ENCODE results near the gene ZNF77.
"Not testable (repeated sequence)": the region's sequence is repeated elsewhere in the genome, so short reads cannot be mapped to it uniquely, and the experiment has no call there.

ZNF77 gene

DNA sequence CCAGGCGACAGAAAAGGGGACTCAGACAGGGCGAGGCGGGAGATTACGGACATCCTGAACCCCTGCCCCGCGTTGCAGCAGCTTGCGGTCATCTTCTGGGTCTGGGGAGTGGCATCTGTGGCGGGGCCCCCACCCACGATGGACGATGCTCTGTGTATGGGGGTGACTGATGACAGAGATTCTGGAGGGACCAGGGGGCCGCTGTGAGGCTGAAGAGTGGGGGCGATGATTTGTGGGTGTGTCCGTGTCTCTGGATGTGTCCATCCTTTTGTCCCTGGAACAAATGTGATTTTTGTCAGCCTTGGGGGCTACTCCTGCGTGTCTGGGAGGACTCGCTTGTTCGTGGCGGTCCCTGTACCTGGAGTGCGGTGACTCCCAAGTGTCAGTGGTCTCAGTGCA is 17.7 kb downstream of the ZNF77 start:
- in situ Hi-C loops (cut with HindIII; ENCODE audit: low pct_unique_long_range_greater_than_20kb, low sequenced_read_pairs), result no loop called here
- no peak for TF ChIP-seq JUND (IDR thresholded peaks at IDR 0.05; ENCODE audit: low read depth)

DNA sequence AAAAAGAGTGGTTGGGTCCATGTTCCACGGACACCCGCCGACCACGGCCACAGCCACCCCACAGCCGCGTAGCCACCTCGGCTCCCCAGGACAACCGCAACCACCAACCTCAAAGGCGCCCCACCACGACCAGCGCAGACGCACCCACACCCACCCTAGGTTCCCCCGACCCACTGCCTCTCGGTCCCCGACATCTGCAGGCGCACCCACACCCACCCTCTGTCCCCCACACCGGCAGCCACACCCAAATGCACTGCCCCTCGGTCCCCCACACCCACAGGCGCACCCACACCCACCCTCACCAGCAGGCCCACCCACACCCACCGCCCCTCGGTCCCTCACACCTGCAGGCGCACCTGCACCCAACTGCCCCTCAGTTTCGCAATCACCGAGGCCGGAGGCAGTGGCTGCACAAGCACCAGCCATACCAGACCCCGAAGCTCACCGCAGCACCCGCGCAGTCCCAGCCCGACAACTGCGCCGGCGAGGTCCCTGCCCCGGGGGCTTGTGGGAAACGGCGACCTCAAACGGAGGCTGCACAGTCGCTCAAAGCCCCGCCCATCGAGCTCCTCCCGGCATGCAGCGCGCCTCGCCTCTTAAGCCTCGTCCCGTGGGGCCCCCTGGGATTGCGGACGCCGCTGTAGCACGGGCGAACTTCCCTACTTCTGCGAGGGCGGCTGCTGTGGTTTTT is 18.3 kb downstream of the ZNF77 start:
- TF ChIP-seq JUND (IDR thresholded peaks at IDR 0.05; ENCODE audit: low read depth), result no peak
- DNase-seq (ENCODE audit: low read depth in 1 of 2, low spot score in 1 of 2), result no peak
- in situ Hi-C loops (cut with HindIII; ENCODE audit: low pct_unique_long_range_greater_than_20kb, low sequenced_read_pairs), result no loop called here

More for the DNA sequence above, 17.7 kb downstream of the ZNF77 start:
- DNase-seq (ENCODE audit: low read depth in 1 of 2, low spot score in 1 of 2), result no peak

DNA sequence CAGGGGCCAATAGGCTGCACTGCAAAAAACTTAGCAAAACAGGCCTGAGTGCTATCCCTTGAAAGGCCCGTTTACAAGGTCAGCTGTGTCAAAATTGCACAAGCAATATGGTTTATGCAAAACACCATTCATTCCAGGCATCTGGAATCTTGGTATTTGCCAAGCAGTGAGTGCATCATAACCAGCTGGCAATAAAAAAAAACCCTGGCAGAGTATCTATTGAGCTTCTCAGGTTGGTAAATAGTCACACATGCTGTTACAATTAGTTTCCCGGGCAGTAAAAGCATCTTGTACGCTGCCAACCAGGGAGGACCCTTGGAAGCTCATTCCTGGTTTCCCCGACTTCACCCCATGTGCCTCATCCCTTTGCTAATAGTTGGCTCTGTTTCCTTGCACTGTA is 21.3 kb downstream of the ZNF77 start:
- in situ Hi-C loops (cut with HindIII; ENCODE audit: low pct_unique_long_range_greater_than_20kb, low sequenced_read_pairs), result no loop called here
- no peak for TF ChIP-seq JUND (IDR thresholded peaks at IDR 0.05; ENCODE audit: low read depth)
- no peak for DNase-seq (ENCODE audit: low read depth in 1 of 2, low spot score in 1 of 2)

GRCh38 chr19:2922987-2923386 is 21.8 kb downstream of the ZNF77 start:
- in situ Hi-C loops (cut with HindIII; ENCODE audit: low pct_unique_long_range_greater_than_20kb, low sequenced_read_pairs), result no loop called here
- TF ChIP-seq JUND (IDR thresholded peaks at IDR 0.05; ENCODE audit: low read depth), result no peak
- DNase-seq (ENCODE audit: low read depth in 1 of 2, low spot score in 1 of 2), result peak; percentile 33 to 55

DNA sequence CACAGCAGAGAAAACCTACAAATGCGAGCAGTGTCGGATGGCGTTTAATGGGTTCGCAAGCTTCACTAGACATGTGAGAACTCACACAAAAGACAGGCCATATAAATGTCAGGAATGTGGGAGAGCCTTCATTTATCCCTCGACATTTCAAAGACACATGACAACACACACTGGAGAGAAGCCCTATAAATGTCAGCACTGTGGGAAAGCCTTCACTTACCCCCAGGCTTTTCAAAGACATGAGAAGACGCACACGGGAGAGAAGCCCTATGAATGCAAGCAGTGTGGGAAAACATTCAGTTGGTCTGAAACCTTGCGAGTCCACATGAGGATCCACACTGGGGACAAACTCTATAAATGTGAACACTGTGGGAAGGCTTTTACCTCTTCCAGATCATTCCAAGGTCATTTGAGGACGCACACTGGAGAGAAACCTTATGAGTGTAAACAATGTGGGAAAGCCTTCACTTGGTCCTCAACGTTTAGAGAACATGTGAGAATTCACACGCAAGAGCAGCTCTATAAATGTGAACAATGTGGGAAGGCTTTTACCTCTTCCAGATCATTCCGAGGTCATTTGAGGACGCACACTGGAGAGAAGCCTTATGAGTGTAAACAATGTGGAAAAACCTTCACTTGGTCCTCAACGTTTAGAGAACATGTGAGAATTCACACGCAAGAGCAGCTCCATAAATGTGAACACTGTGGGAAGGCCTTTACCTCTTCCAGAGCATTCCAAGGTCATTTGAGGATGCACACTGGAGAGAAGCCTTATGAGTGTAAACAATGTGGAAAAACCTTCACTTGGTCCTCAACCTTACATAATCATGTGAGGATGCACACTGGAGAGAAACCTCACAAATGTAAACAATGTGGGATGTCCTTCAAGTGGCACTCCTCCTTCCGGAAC is 27.2 kb downstream of the ZNF77 start:
- no peak for TF ChIP-seq JUND (IDR thresholded peaks at IDR 0.05; ENCODE audit: low read depth)
- in situ Hi-C loops (cut with HindIII; ENCODE audit: low pct_unique_long_range_greater_than_20kb, low sequenced_read_pairs), result no loop called here
- DNase-seq (ENCODE audit: low read depth in 1 of 2, low spot score in 1 of 2), result no peak

- no peak for DNase-seq (ENCODE audit: low read depth in 1 of 2, low spot score in 1 of 2)
- in situ Hi-C loops (cut with HindIII; ENCODE audit: low pct_unique_long_range_greater_than_20kb, low sequenced_read_pairs), result no loop called here
- no peak for TF ChIP-seq JUND (IDR thresholded peaks at IDR 0.05; ENCODE audit: low read depth)
These were observed 32.5 kb downstream of the ZNF77 start for GRCh38 chr19:2912306-2912705.

DNA sequence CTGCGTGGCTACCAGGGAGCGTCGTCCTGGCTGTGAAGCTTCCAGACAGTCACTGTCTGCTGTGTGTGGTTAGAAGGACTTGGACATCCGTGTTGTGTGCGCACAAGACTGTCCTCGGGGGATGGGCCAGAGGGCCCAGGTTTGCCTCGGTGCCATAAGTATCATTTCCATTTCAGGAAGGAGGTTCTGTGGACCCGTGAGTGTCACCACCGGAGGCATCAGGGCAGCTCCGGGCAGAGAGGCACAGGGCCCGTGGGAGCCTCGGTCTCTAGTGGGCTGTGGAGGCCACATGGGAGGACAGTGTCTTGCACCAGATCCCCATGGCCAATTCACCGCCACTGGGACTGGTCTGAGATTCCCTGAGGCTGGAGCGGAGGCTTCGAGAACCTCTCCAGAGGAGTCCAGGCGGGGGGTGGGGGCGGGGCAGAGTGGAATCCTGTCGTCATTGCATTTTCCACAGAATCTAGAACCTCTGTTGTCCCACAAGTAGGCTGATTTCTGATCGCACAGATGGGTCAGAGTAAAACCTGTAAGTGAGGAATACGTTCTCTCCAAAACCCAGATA is 38.1 kb downstream of the ZNF77 start:
- DNase-seq (ENCODE audit: low read depth in 1 of 2, low spot score in 1 of 2), result no peak
- no peak for TF ChIP-seq JUND (IDR thresholded peaks at IDR 0.05; ENCODE audit: low read depth)
- in situ Hi-C loops (cut with HindIII; ENCODE audit: low pct_unique_long_range_greater_than_20kb, low sequenced_read_pairs), result no loop called here

DNA sequence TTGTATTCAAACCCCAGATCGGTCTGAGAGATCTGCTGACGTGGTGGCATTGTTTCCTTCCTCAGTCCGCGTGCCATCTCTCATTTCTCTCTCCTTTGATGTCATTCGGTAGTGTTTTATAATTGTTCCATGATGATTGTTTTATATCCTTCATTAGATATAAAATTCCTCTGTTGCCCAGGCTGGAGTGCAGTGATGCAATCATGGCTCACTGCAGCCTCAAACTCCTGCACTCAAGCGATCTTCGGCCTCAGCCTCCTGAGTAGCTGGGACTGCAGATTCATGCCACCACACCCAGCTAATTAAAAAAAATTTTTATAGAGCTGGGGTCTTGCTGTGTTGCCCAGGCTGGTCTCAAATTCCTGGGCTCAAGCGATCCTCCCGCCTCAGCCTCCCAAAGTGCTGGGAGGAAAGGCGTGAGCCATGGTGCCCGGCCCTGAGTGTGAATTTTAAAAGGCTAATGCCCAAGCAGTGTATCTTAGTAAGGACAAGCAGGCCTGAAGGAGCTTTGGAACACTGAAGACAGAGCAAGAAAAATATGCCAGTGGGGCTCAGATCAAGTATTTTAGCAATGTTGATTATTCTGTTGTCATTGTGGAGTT is 38.8 kb downstream of the ZNF77 start:
- in situ Hi-C loops (cut with HindIII; ENCODE audit: low pct_unique_long_range_greater_than_20kb, low sequenced_read_pairs), result no loop called here
- no peak for TF ChIP-seq JUND (IDR thresholded peaks at IDR 0.05; ENCODE audit: low read depth)
- no peak for DNase-seq (ENCODE audit: low read depth in 1 of 2, low spot score in 1 of 2)

- DNase-seq (ENCODE audit: low read depth in 1 of 2, low spot score in 1 of 2); in situ Hi-C loops (cut with HindIII; ENCODE audit: low pct_unique_long_range_greater_than_20kb, low sequenced_read_pairs): not testable (repeated sequence)
These were observed 41.4 kb downstream of the ZNF77 start for GRCh38 chr19:2903326-2903725.

DNA sequence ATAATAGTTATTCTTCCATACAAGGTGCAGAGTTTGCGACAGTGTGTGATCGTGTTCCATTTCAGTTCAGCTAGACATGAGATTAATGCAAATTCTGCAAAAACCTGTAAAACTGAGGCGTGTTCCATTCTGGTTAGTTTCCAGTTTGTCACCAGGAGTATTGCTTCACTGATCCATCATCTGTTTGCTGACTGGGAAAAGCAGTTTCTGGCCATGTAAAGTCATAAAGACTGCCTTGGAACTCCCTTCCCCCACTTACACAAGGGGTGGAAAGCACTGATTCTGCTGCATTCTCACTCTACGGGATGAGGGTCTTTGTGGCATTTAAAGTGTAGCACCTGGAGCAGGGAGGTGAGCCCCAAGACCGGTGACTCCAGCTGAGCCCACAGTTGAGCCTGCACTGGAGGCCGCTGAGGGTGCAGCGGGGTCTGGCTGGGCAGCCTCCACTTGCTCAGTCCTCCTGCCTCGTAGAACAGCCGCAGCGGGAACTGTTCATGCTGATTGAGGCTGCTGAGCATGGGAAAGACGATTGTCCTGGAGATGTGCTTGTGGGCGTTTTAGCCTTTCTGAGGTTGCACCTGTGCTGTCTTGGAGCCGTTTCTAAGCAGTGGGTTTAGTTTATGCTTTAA is 42.1 kb downstream of the ZNF77 start:
- in situ Hi-C loops (cut with HindIII; ENCODE audit: low pct_unique_long_range_greater_than_20kb, low sequenced_read_pairs), result no loop called here
- no peak for TF ChIP-seq JUND (IDR thresholded peaks at IDR 0.05; ENCODE audit: low read depth)
- no peak for DNase-seq (ENCODE audit: low read depth in 1 of 2, low spot score in 1 of 2)

GRCh38 chr19:2900296-2901252 is 44.2 kb downstream of the ZNF77 start, which contains the start of gene ZNF57:
Gene ZNF57 (plus strand): TSS chr19:2900928. CDS start chr19:2901046, 118 bp downstream.
- peak; percentile 94 to 99 for DNase-seq (ENCODE audit: low read depth in 1 of 2, low spot score in 1 of 2)
- TF ChIP-seq JUND (IDR thresholded peaks at IDR 0.05; ENCODE audit: low read depth), result no peak
- in situ Hi-C loops (cut with HindIII; ENCODE audit: low pct_unique_long_range_greater_than_20kb, low sequenced_read_pairs), result no loop called here

Measured in T47D (cell line).